Measurements from ENCODE around the gene CMYA5.

DNA sequence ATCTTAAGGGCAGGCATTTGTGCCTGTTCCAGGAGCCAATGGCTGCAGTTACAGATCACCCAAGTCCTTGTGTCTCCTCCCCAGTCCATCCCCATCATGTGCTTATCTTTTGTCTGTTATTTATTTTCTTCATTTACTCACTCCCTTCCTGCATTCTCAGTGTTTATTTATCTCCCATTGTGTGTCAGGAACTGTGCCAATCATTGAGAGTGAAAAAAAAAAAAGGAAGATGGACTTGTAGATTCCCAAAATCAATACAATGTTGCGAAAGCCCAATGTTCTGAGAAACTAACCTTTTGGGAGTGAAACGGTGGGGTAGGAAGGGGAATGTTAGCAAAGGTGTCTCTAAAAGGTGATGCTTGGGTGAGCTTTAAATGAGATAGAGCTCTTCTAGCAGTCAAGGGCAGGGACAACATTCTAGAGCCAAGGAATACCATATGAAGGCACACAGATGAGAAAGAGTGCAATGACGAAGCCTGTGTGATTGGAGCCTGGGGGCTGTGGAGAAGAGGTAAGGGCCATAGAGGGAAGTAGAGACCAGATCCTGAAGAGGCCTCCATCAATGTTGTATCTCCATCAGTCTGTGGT, 53.0 kb downstream of the CMYA5 start:
- TF ChIP-seq, protein P1, sequence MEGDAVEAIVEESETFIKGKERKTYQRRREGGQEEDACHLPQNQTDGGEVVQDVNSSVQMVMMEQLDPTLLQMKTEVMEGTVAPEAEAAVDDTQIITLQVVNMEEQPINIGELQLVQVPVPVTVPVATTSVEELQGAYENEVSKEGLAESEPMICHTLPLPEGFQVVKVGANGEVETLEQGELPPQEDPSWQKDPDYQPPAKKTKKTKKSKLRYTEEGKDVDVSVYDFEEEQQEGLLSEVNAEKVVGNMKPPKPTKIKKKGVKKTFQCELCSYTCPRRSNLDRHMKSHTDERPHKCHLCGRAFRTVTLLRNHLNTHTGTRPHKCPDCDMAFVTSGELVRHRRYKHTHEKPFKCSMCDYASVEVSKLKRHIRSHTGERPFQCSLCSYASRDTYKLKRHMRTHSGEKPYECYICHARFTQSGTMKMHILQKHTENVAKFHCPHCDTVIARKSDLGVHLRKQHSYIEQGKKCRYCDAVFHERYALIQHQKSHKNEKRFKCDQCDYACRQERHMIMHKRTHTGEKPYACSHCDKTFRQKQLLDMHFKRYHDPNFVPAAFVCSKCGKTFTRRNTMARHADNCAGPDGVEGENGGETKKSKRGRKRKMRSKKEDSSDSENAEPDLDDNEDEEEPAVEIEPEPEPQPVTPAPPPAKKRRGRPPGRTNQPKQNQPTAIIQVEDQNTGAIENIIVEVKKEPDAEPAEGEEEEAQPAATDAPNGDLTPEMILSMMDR (conservative IDR thresholded peaks at IDR 0.05; ENCODE audit: low read depth, low read length): no peak
- TF ChIP-seq EZH2 (IDR thresholded peaks at IDR 0.05; ENCODE audit: low read length, unreplicated experiment) (no peak), EZH2phosphoT487 (IDR thresholded peaks at IDR 0.05; ENCODE audit: borderline replicate concordance, low read length) (no peak)
